Activated naive CD4-positive, alpha-beta T cell treated with anti-CD3 and anti-CD28 coated beads, Interleukin-2, amount 50 U/mL, for 24 hours (primary cell): ENCODE results near the gene ZNHIT2.
A peak's percentile ranks its signal among the peaks of the same experiment; 100 is the strongest.
"Not testable (repeated sequence)": the region's sequence is repeated elsewhere in the genome, so short reads cannot be mapped to it uniquely, and the experiment has no call there.

ENCODE experiments used
- H3K27ac Mint-ChIP-seq: one replicate; pipeline ENCODE4 v1.8.0; 2021; ENCODE audit warnings: mild to moderate bottlenecking, mixed read lengths
- H3K27me3 Mint-ChIP-seq: one replicate; pipeline ENCODE4 v1.8.0; 2021; ENCODE audit warnings: mixed read lengths
- H3K36me3 Mint-ChIP-seq: one replicate; pipeline ENCODE4 v1.8.0; 2021; ENCODE audit warnings: mixed read lengths
- H3K4me1 Mint-ChIP-seq: one replicate; pipeline ENCODE4 v1.8.0; 2021; ENCODE audit warnings: mixed read lengths
- H3K4me3 Mint-ChIP-seq: one replicate; pipeline ENCODE4 v1.8.0; 2021; ENCODE audit warnings: mild to moderate bottlenecking, mixed read lengths
- H3K9me3 Mint-ChIP-seq: one replicate; pipeline ENCODE4 v1.8.0; 2021; ENCODE audit warnings: mixed read lengths

Gene ZNHIT2

GRCh38 chr11:65117206-65118096 lies at the start of gene ZNHIT2:
Gene ZNHIT2, minus strand, starts transcription at chr11:65117701. Its CDS starts 48 bp downstream, at chr11:65117653.
- Mint-ChIP-seq H3K27ac (peak within 1 kb of the TSS; percentile 96), H3K9me3 (no peaks in the 10 kb centered on the region), H3K36me3 (peaks cover 27% of the 10 kb centered on the region), H3K27me3 (no peaks in the 10 kb centered on the region), H3K4me1 (peaks cover 60% of the 10 kb centered on the region), H3K4me3 (peak within 1 kb of the TSS; percentile 91)

- Mint-ChIP-seq H3K9me3 (no peaks in the 10 kb centered on the region), H3K27ac (no peak overlapping the region), H3K36me3 (no peaks in the 10 kb centered on the region), H3K27me3 (no peaks in the 10 kb centered on the region), H3K4me1 (peaks cover 8% of the 10 kb centered on the region), H3K4me3 (no peak overlapping the region)
Measured at GRCh38 chr11:65166893-65167292, 49.4 kb upstream of the ZNHIT2 start.

GRCh38 chr11:65165410-65166317 lies 48.2 kb upstream of the ZNHIT2 start:
- peaks cover 8% of the 10 kb centered on the region for H3K4me1 Mint-ChIP-seq
- H3K9me3 Mint-ChIP-seq, result no peaks in the 10 kb centered on the region
- no peak overlapping the region for H3K4me3 Mint-ChIP-seq
- no peaks in the 10 kb centered on the region for H3K36me3 Mint-ChIP-seq
- no peaks in the 10 kb centered on the region for H3K27me3 Mint-ChIP-seq
- H3K27ac Mint-ChIP-seq, result no peak overlapping the region

DNA sequence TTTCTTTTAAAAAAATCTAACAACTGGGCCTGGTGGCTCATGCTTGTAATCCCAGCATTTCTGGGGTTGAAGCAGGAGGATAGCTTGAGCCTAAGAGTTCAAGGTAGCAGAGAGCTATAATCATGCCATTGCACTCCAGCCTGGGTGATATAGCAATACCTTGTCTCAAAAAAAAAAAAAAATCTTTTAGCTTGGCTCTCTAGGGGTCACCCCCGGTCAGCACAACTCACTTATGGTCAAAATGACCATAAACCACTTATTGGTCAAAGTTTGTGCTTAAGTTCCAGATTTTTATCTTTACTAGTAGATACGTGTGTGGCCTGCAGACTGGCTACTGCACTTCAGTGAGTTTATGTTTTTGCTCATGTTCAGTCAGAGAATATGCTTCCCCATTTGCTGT lies 46.2 kb upstream of the ZNHIT2 start:
- Mint-ChIP-seq H3K9me3 (no peaks in the 10 kb centered on the region), H3K27me3 (no peaks in the 10 kb centered on the region), H3K36me3 (no peaks in the 10 kb centered on the region), H3K4me1 (no peaks in the 10 kb centered on the region), H3K27ac (no peak overlapping the region), H3K4me3 (no peak overlapping the region)

- Mint-ChIP-seq H3K4me1 (no peaks in the 10 kb centered on the region), H3K27ac (no peak overlapping the region), H3K4me3 (no peak overlapping the region), H3K9me3 (no peaks in the 10 kb centered on the region), H3K36me3 (no peaks in the 10 kb centered on the region), H3K27me3 (no peaks in the 10 kb centered on the region)
Measured at GRCh38 chr11:65160643-65161042, 43.1 kb upstream of the ZNHIT2 start.

DNA sequence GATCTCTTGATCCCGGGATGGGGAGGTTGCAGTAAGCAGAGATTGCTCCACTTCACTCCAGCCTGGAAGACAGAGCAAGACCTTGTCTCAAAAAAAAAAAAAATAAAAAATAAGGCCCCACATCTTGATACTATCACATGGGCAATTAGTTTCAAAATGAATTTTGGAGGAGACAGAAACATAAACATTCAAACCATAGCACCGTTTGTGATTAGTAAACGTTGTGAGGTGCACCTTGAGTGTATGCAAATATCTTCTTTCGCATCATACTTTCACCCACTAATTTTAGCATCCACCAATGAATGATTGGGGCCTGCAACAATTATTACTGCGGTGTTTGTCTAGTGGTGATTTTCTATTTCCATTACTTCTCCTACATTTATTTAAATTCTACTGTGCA lies 41.5 kb upstream of the ZNHIT2 start:
- no peak overlapping the region for H3K27ac Mint-ChIP-seq
- no peaks in the 10 kb centered on the region for H3K36me3 Mint-ChIP-seq
- no peaks in the 10 kb centered on the region for H3K27me3 Mint-ChIP-seq
- no peaks in the 10 kb centered on the region for H3K4me1 Mint-ChIP-seq
- no peak overlapping the region for H3K4me3 Mint-ChIP-seq
- H3K9me3 Mint-ChIP-seq, result no peaks in the 10 kb centered on the region

GRCh38 chr11:65157336-65157735 lies 39.8 kb upstream of the ZNHIT2 start:
- H3K27me3 Mint-ChIP-seq, result no peaks in the 10 kb centered on the region
- no peaks in the 10 kb centered on the region for H3K9me3 Mint-ChIP-seq
- no peak overlapping the region for H3K27ac Mint-ChIP-seq
- H3K4me1 Mint-ChIP-seq, result no peaks in the 10 kb centered on the region
- no peaks in the 10 kb centered on the region for H3K36me3 Mint-ChIP-seq
- H3K4me3 Mint-ChIP-seq, result no peak overlapping the region

DNA sequence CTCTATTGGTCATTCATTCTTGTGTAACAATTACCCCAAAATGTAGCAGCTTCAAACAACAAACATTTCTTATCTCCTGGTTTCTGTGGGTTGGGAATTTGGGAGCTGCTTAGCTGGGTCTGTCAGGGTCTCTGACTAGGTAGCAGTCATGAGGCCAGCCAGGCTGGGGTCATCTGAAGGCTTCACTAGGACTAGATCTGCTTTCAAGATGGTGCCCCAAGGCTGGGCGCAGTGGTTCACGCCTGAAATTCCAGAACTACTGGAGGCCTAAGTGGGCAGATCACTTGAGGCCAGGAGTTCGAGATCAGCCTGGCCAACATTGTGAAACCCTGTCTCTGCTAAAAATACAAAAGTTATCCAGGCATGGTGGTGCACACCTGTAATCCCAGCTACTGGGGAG lies 39.4 kb upstream of the ZNHIT2 start:
- no peaks in the 10 kb centered on the region for H3K27me3 Mint-ChIP-seq
- H3K9me3 Mint-ChIP-seq, result no peaks in the 10 kb centered on the region
- H3K36me3 Mint-ChIP-seq, result no peaks in the 10 kb centered on the region
- no peaks in the 10 kb centered on the region for H3K4me1 Mint-ChIP-seq
- H3K4me3 Mint-ChIP-seq, result no peak overlapping the region
- no peak overlapping the region for H3K27ac Mint-ChIP-seq

GRCh38 chr11:65156256-65156655 lies 38.8 kb upstream of the ZNHIT2 start:
- no peaks in the 10 kb centered on the region for H3K9me3 Mint-ChIP-seq
- H3K4me1 Mint-ChIP-seq, result no peaks in the 10 kb centered on the region
- H3K36me3 Mint-ChIP-seq, result no peaks in the 10 kb centered on the region
- no peaks in the 10 kb centered on the region for H3K27me3 Mint-ChIP-seq
- H3K27ac Mint-ChIP-seq, result no peak overlapping the region
- H3K4me3 Mint-ChIP-seq, result no peak overlapping the region

DNA sequence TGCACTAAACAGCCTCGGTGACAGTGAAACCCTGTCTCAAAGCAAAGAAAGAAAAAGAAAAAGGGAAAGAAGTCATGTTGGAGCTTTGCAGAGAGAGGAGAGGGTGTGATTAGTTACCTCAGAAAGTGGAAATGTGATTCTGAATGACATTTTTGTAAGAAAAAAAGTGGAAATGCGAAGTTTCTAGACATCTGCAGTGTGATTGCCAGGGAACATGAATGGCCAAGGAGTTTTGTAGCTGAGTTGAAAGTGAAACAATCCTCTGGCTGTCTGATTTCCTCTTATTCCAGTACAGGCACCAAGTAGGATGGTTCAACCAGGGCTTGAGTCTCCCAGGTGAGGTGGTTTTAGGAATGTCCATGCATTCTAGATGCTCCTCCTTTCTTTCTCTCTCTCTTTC lies 34.6 kb upstream of the ZNHIT2 start:
- no peak overlapping the region for H3K4me3 Mint-ChIP-seq
- no peak overlapping the region for H3K27ac Mint-ChIP-seq
- no peaks in the 10 kb centered on the region for H3K9me3 Mint-ChIP-seq
- no peaks in the 10 kb centered on the region for H3K27me3 Mint-ChIP-seq
- peaks cover 1% of the 10 kb centered on the region for H3K36me3 Mint-ChIP-seq
- no peaks in the 10 kb centered on the region for H3K4me1 Mint-ChIP-seq

DNA sequence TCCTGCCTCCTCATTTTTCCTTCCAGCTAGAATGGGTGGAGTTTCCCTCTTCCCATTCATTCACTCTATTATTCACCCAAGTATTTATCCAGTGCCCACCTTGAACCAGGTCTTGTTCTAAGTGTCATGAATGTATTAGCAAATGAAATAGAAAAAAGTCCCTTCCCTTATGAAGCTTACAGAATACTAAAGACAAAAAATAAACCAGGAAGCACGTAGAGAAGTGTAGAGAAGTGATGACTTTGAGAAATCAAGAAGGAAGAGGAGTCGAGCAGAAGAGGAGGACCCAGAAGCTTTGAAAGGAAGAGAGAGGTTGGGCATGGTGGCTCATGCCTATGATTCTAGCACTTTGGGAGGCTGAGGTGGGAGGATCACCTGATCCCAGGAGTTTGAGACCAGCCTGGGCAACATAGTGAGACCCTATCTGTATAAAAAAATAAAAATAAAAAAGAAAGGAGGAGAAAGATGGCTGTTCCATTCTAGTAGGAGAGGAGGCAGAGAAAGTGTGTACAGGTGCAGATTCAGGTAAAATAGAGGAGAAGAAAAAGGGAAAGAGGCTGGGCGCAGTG lies 33.9 kb upstream of the ZNHIT2 start:
- no peak overlapping the region for H3K4me3 Mint-ChIP-seq
- H3K27ac Mint-ChIP-seq, result no peak overlapping the region
- H3K9me3 Mint-ChIP-seq, result no peaks in the 10 kb centered on the region
- peaks cover 1% of the 10 kb centered on the region for H3K36me3 Mint-ChIP-seq
- H3K4me1 Mint-ChIP-seq, result no peaks in the 10 kb centered on the region
- H3K27me3 Mint-ChIP-seq, result no peaks in the 10 kb centered on the region

GRCh38 chr11:65150509-65151299 lies 33.2 kb upstream of the ZNHIT2 start:
- Mint-ChIP-seq H3K4me1 (no peaks in the 10 kb centered on the region), H3K9me3 (no peaks in the 10 kb centered on the region), H3K27ac (no peak overlapping the region), H3K27me3 (no peaks in the 10 kb centered on the region), H3K4me3 (no peak overlapping the region), H3K36me3 (peaks cover 1% of the 10 kb centered on the region)

DNA sequence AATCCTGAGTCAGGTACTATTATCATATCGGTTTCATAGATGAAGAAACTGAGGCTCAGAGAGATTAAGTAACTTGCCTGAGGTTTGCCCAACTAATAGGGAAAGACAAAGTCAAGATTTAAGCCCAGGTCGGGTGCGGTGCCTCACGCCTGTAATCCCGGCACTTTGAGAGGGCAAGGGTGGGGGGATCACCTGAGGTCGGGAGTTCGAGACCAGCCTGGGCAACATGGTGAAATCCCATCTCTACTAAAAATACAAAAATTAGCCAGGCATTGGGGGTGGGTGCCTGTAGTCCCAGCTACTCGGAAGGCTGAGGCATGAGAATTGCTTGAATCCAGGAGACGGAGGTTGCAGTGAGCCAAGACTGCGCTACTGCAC lies 32.6 kb upstream of the ZNHIT2 start:
- not testable (repeated sequence) for H3K27me3 Mint-ChIP-seq, H3K27ac Mint-ChIP-seq, H3K36me3 Mint-ChIP-seq, H3K4me1 Mint-ChIP-seq, H3K4me3 Mint-ChIP-seq, H3K9me3 Mint-ChIP-seq

GRCh38 chr11:65148657-65149056 lies 31.2 kb upstream of the ZNHIT2 start:
- peaks cover 1% of the 10 kb centered on the region for H3K36me3 Mint-ChIP-seq
- no peaks in the 10 kb centered on the region for H3K4me1 Mint-ChIP-seq
- H3K27ac Mint-ChIP-seq, result no peak overlapping the region
- no peaks in the 10 kb centered on the region for H3K27me3 Mint-ChIP-seq
- no peaks in the 10 kb centered on the region for H3K9me3 Mint-ChIP-seq
- H3K4me3 Mint-ChIP-seq, result no peak overlapping the region

DNA sequence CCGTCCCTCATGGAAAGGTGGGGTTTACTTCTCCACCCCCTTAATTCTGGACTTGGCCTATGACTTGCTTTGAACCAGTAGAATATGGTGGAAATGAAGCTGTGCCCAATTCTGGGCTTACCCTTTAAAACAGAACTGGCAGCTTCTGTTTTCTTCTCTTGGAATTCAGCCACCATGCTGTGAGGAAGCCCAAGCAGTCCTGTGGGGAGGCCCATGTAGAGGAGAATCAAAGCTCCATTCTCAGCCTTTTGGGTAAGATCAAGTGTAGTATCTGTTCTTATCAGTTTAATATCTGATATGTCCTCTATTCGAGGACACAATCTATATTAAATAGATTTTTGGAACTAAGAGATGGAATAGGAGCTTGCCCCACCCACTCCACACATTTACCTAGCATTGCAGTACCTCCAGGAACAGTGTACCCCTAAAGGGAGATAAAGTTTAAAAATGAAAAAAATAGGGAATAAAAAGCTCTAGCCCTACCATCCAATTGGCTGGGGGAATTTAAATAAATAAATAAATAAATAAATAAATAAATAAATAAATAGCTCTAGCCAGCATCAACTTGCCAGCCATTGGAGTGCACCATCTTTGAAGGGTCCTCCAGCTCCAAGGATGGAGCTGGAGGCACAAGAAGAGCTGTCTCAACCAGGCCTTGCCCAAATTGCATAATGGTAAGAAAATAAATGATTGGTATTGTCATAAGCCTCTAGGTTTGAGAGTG lies 30.0 kb upstream of the ZNHIT2 start:
- H3K27me3 Mint-ChIP-seq, result no peaks in the 10 kb centered on the region
- no peak overlapping the region for H3K27ac Mint-ChIP-seq
- H3K4me3 Mint-ChIP-seq, result no peak overlapping the region
- H3K9me3 Mint-ChIP-seq, result no peaks in the 10 kb centered on the region
- H3K4me1 Mint-ChIP-seq, result no peaks in the 10 kb centered on the region
- H3K36me3 Mint-ChIP-seq, result peaks cover 1% of the 10 kb centered on the region
